8988T (cell line): ENCODE results near the gene CD160.
"Not testable (repeated sequence)": the region's sequence is repeated elsewhere in the genome, so short reads cannot be mapped to it uniquely, and the experiment has no call there.

Source experiments
- DNase-seq: peaks from one replicate; pipeline ENCODE4 v3.0.0; 2011

CD160 gene

DNA sequence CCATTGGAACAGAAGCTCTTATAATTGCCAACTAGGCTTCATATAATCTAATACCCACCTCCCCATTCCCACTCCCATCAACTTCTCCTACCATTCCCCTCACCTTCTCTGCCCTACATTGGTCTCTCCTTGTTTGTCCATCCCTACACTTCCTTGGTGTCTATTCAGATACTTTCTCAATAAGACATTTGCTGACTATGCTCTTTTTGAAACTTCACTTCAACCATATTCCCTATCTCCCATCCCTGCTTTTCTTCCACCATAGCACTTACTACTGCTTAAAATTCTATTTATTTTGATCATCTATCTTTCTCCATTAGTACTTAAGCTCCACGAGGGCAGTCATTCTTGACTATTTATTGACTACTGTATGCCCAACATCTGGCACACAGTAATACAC lies 40.4 kb downstream of the CD160 start:
- DNase-seq: no peak

DNA sequence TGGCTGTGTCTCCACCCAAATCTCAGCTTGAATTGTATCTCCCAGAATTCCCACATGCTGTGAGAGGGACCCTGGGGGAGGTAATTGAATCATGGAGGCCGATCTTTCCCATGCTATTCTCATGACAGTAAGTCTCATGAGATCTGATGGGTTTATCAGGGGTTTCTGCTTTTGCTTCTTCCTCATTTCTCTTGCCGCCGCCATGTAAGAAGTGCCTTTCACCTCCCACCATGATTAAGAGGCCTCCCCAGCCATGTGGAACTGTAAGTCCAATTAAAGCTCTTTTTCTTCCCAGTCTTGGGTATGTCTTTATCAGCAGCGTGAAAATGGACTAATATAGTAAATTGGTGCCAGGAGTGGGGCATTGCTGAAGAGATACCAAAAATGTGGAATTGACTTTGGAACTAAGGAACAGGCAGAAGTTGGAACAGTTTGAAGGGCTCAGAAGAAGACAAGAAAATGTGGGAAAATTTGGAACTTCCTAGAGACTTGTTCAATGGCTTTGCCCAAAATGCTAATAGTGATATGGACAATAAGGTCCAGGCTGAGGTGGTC lies 41.2 kb downstream of the CD160 start:
- not testable (repeated sequence) for DNase-seq

DNA sequence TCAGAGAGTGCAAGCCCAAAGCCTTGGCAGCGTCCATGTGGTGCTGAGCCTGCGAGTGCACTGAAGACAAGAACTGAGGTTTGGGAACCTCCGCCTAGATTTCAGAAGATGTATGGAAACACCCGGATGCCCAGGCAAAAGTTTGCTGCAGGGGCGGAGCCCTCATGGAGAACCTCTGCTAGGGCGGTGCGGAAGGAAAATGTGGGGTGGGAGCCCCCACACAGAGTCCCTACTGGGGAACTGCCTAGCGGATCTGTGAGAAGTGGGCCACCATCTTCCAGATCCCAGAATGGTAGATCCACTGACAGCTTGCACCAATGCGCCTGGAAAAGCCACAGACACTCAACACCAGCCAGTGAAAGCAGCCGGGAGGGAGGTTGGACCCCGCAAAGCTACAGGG lies 42.2 kb downstream of the CD160 start:
- not testable (repeated sequence) for DNase-seq

DNA sequence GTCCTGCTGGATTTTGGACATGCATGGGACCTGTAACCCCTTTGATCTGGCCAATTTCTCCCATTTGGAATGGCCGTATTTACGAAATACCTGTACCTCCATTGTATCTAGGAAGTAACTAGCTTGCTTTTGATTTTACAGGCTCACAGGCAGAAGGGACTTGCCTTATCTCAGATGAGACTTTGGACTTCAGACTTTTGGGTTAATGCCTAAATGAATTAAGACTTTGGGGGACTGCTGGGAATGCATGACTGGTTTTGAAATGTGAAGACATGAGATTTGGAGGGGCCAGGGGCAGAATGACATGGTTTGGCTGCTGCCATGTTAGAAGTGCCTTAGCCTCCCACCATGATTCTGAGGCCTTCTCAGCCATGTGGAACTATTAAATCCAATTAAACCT lies 42.7 kb downstream of the CD160 start:
- not testable (repeated sequence) for DNase-seq

DNA sequence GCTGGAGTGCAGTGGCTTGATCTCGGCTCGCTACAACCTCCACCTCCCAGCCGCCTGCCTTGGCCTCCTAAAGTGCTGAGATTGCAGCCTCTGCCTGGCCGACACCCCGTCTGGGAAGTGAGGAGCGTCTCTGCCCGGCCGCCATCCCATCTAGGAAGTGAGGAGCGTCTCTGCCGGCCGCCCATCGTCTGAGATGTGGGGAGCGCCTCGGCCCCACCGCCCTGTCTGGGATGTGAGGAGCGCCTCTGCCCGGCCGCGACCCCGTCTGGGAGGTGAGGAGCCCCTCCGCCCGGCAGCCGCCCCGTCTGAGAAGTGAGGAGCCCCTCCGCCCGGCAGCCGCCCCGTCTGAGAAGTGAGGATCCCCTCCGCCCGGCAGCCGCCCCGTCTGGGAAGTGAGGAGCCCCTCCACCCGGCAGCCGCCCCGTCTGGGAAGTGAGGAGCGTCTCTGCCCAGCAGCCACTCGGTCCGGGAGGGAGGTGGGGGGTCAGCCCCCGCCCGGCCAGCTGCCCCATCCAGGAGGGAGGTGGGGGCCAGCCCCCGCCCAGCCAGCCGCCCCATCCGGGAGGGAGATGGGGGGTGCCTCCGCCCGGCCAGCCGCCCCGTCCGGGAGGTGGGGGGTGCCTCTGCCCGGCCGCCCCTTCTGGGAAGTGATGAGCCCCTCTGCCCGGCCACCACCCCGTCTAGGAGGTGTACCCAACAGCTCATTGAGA lies 45.1 kb downstream of the CD160 start:
- not testable (repeated sequence) for DNase-seq

DNA sequence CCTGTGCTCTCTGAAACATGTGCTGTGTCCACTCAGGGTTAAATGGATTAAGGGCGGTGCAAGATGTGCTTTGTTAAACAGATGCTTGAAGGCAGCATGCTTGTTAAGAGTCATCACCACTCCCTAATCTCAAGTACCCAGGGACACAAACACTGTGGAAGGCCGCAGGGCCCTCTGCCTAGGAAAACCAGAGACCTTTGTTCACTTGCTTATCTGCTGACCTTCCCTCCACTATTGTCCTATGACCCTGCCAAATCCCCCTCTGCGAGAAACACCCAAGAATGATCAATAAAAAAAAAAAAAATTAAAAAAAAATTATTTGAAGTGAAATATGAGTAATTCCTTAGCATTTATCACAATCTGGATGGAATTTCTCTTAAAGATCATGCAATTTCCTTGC lies 45.8 kb downstream of the CD160 start:
- not testable (repeated sequence) for DNase-seq

DNA sequence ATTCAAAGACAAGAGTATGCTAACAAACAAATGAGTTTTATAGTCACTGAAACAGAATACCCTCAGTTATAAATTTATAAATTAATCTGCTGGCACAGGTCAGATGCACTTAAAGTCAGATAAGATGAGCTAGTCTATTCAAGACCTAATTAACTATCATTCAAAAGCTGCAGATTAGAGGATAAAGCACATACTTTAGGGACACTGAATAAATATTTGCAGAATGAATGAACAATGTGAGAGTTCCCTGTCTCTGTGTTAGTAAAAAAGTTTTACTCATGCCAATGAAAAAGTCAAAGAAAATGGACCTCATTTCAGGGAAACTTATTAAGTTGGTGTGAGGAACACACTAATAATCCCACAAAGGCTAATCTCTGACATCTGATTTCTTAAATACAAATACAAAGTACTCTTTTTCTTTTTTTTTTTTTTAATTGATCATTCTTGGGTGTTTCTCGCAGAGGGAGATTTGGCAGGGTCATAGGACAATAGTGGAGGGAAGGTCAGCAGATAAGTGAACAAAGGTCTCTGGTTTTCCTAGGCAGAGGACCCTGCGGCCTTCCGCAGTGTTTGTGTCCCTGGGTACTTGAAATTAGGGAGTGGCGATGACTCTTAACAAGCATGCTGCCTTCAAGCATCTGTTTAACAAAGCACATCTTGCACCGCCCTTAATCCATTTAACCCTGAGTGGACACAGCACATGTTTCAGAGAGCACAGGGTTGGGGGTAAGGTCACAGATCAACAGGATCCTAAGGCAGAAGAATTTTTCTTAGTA lies 46.5 kb downstream of the CD160 start:
- DNase-seq: not testable (repeated sequence)

DNA sequence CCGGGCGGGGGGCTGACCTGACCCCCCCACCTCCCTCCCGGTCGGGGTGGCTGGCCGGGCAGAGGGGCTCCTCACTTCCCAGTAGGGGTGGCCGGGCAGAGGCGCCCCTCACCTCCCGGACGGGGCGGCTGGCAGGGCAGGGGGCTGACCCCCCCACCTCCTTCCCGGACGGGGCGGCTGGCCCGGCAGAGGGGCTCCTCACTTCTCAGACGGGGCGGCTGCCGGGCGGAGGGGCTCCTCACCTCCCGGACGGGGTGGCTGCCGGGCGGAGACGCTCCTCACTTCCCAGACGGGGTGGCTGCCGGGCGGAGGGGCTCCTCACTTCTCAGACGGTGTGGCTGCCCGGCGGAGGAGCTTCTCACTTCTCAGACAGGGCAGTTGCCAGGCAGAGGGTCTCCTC lies 47.6 kb downstream of the CD160 start:
- not testable (repeated sequence) for DNase-seq

DNA sequence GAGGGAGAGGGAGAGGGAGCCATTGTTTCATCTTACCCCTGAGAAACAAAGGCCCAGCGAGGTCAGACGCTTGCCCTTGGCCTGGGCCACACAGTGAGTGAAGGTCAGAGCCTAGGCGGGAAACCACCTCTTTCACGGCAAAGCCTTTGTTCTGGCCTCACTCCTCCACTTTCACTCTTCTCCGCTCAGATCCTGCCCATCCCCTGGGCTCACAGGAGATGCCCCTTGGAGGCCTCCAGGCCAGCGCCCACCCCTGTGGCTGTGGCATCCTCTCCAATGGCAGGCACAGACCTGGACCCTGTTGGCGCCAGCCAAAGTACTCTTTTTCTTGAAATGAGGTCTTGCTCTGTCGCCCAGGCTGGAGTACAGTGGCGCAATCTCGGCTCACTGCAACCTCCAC lies 48.7 kb downstream of the CD160 start:
- not testable (repeated sequence) for DNase-seq

DNA sequence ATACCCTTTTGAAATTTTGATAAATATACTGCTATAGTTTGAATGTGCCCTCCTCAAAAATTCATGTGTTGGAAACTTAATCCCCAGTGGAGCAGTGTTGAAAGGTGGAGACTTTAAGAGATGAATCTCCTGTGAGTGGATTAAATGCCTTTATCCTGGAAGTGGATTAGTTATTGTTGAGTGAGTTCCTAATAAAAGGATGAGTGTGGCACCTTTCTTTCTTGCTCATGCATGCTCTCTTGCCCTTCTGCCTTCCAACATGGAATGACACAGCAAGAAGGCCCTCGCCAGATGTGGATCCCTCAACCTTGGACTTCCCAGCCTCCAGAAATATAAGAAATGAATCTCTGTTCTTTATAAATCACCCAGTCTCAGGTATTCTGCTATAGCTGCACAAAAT lies 51.8 kb downstream of the CD160 start:
- DNase-seq: no peak

DNA sequence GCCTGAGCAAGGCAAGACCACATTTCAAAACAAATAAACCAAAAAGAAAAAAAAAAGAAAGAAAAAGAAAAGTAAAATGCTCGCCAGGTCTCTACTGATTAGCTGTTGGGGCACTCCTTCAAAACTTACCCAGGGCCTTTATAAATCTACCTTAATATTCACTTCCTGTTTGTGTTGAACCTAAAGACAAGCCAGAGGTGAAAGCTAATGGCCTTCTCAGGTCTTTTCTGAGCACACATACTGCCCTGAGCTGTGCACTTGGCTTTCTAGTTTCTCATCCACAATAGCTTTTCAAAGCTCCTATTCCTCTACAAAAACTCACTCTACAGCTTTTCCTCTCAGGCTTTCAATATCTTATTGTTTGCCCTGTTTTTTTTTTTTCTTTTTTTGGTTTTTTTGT lies 54.1 kb downstream of the CD160 start:
- no peak for DNase-seq

DNA sequence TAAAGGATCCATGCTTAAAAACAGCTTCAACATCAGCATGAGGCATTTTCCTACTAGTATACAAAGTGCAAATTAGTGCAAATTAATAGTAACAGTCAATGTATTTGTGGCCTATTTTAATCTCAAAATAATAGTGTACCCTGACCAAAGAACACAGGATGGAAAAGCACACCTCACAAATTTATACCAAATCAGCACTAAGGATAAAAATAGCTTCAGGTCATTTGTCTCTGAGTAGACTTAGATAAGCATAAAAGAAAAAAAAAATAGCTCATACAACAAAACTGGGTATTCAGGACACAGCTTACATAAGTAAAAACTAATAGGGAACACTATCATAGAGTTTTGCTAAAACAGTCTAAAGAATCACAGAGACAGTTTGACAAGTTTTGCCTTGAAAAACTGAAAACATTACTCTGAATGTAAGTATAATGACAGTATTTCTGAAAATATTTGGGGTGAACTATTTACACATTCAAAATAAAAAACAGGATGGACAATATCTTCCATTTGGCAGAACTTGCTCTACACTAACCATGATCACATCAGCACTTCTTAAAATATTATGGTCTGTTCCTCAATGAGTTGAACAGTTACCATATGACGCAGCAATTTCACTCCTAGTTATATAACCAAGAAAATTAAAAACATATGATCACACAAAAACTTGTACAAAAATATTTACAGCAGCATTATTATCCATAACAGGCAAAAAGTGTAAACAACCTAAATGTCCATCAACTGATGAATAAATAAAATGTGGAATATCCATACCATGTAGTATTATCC lies 58.3 kb downstream of the CD160 start:
- no peak for DNase-seq

DNA sequence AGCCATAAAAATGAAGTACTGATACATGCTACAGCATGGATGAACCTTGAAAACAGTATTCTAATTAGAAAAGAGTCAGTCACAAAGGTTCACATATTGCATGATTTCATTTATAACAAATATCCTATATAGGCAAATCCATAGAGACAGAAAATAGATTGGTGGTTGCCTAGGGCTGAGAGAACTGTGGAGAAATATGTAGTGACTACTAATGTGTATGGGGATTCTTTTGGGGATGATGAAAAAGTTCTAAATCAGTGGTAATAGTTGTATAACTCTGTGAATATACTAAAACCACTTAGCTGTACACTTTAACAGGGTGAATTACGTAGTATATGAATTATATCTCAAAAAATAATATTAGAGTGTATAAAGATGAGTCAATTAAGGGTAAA lies 58.8 kb downstream of the CD160 start:
- no peak for DNase-seq

DNA sequence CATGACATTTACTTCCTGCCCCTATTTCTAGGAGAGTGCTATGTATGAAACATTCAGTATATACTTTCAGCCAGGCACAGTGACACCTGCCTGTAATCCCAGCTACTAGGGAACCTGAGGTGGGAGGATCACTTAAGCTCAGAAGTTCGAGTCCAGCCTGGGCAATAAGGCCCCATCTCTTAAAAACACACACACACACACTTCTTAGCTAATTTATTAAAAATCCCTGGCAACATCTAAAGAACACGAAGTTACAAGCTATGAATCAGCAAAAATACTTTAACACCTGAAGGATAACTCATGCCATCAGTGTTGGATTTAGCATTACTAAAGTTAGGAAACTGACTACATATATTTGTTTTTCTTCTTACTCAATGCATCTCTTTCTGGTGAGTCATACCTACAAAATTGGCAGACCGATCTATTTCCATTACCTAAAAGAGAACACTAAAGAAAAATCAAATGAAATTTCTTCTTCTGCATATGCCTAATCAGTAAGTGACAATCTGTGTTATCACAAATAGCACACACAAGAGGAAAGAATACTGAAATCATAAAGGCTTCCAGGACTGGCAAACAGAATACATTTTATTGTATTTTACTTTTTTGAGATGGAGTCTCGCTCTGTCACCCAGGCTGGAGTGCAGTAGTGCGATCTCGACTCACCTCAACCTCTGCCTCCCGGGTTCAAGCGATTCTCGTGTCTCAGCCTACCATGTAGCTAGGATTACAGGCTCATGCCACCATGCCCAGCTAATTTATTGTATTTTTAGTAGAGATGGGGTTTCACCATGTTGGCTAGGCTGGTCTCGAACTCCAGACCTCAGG lies 63.2 kb downstream of the CD160 start:
- no peak for DNase-seq

DNA sequence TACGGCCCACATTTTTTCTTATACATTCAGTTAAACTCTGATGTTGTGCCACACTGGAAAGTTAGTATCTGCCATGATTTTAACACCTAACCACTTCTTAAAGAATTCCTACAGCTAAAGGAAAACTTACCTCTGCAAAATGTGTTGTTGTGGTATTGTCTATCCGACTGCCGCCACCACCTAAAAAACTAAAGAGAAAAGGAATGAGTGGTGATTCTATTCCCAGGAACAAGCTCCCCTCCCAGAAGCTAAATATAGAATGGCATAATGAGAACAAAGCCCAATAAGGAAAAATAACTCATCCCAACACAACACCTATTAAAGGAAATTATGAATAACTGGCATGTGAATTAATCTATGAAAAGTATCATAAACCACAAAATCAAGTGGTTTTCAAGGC lies 65.1 kb downstream of the CD160 start:
- no peak for DNase-seq

DNA sequence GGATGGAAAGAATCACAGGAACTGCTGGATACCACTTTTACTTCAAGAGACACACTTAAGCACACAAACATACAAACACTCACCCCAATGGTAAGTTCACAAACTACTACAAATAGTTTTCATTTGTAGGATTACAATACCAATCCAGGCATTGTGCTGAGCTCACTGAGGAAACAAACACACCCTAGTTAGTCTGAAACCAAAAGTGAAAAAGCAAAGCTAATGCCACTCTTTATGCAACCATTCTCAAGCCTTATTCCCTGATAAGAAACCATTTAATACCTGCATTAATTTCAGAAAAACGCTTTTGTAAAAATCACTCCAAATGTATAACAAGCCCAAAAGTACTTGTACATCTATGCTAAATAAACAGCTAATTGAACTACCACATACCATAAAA lies 66.2 kb downstream of the CD160 start:
- no peak for DNase-seq

DNA sequence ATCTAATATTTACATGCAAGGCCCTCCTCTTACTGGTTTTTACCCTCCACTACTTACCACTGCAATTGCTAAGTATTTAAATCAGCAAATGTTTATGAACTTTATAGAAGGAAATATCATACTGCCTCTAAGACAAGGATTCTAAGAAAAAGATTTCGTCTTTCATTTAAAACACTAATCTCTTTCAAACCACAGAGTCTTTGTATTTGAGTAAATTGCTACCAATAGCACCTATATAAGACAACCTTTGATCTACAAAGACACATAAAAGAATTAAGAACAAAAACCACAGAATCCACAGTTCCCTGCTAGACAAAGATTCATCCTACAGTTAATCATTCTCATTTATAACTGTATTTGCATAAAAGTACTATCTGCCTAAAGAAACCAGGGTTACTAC lies 67.0 kb downstream of the CD160 start:
- DNase-seq: no peak

DNA sequence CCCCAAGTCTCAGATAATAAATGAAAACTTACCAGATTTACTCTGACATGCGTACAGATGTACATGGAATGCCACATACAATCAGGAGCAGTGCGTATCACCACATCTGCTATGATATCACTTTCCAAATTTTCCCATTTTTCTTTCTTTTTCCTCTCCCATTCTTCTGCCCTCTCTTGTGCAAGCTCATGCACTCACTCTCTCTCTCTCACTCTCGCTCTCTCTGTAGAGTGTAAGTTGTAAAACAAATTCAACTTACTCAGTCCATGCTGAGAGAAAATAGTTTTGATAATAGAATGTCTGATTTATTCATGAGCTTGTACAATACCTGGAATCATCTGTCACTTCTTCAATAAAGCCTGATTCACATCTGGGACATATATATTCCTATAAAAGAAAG lies 69.3 kb downstream of the CD160 start:
- no peak for DNase-seq
